ENCODE data around the gene ANKRD50.

Gene ANKRD50

DNA sequence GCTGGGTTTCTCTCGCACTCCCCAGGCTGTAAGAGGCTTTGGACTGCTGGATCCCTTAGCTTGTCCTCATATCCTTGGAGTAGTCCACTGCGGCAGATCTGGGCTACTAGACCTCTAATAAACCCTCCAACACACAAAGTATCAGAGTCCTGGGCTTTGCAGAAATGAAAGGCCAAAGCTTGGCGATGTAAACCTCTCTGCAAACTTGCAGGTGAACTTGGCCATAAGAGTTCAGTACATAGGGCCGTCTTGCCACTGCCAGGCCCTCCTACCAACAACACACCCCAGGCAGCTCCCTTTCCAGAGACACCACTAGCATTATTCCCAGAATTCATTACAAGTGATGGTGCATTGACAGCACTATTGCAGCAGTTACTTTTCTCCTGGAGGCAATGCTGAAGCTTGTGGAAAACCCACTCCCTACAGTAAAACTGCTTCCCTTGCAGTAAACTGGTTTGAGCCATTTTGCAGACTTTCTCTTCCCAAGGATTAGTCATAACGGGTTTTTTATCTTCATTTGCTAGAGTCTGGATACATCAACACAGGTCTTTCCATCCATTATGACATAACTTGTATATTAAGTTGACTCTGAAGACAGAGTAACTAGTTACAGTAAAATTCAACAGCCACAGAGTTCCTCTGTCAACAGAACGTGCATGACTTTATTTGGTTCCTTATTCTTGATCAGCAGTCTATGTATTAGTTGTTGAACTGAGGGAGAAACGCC lies 2.4 kb downstream of the ANKRD50 start:
- no peak for DNase-seq

GRCh38 chr4:124708517-124709300 lies 3.8 kb downstream of the ANKRD50 start:
- DNase-seq: no peak

DNA sequence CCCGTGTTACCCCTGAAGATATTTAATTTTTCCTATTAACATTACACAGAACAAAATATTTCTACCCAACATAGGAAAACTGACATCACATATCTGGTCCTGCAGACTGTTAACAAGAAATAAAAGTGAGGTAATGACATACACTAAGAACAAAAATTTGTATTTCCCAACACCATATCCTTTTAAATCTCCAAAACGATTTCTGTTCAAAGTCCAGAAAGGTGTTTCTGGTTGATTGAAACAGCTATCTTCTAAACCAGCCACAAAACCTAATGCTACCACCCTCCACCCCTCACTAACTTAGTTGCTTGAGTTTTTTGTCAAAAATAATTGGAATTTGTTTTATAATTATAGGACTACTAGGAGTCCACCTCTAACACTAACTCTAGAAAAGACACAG lies 7.1 kb downstream of the ANKRD50 start:
- DNase-seq: no peak

- no peak for DNase-seq
Observed at GRCh38 chr4:124703154-124703553, 9.4 kb downstream of the ANKRD50 start.

DNA sequence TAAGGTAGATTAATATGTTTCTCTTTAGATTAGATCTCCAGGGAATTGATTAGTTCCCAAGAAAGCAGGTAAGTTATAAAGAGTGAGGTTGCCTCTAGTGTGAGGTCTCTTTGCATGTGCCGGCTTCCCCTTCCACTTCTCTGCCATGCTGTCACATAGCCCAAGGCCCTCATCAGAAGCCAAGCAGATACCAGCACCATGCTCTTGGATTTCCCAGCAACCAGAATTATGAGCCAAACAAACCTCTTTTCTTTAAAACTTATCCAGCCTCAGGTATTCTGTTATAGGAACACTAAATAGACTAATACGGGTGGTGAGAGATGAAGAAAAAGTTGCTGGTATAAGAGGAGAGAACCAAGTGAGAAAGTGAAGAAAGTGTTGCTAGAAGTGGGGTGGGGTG lies 15.1 kb downstream of the ANKRD50 start:
- DNase-seq: no peak

DNA sequence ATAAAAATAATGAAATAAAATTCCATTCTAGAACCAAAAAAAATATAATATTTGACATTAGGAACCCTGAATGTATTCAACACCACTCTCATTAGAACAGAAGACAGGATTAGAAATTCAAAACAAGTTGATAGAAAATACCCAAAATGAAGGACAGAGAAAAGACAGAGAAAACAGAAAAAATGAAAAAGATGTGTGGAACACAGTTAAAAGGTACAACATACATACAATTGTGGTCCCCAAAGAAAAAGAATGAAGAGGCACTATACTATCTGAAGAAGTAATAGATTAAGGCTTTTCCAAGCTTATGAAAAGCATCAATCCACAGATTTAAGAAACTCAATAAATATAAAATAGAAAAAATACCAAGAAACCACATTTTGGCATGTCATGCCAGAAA lies 16.4 kb downstream of the ANKRD50 start:
- DNase-seq: no peak

DNA sequence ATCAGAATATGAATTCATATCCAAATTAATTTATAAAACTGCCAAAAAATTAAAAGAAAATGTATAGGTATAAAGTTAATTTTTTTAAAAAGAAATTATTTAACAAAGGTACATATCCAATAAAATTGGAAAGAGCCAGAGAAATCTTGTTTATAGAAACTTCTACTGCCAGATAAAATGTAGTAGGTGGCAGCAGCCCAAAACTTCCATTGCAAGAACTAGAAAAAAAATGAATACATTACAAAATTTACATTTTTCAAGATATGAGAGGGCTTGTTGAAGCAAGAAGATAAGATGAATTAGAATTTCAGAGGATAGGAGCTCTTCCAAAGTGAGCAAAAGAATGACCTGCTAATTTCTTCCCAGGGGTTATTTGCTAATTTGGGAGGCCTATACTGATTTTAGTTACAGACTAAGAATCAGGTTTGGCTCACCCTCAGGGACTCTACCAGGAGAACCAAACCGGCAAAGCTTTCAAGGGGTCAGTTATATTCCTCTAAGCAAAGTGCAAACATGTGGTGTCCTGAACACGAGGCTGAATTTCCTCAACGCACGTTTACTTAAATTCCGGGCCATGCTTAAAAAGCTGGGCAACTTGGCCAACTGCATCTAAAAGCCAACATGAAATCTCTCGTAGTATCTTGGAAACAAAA lies 17.5 kb downstream of the ANKRD50 start:
- no peak for DNase-seq

DNA sequence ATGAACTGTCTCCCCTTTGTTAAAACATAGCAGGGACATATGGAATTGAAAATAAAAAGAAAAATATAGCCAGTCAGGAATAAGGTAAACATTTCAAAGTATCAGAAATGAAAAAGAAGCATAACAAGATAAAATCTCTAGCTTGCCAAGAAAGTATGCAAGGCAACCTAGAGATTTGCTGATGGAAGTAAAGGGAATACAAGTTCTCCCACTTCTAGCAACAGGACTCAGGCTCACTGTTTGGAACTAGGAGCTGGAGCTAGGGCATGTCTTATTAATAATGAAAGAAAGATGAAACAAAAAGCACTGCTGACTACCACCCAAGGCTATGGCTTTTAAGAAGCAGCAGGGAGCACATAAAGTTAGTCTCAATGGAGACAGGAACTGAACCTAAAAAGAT lies 18.2 kb downstream of the ANKRD50 start:
- no peak for DNase-seq

- DNase-seq: no peak
Observed at GRCh38 chr4:124691801-124692200, 20.7 kb downstream of the ANKRD50 start.

DNA sequence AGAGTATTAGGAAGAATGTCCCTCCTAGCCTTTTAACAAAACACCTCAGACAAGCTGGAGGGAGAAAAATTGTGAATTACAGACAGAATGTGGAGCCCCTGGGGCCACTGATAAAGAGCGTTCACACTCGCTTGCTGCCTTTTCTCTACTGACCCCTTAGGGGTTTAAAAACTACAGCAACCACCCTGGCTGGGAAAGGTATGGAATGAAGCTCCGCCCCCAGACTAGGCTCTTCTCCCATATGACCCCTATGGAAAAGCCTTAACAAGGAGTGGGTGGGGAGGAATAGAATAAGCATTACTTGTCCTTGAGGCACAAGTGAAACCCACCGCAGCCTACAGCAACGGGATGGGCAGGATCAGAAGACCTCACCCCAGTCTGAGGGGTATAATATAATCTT lies 26.3 kb downstream of the ANKRD50 start:
- DNase-seq: no peak

DNA sequence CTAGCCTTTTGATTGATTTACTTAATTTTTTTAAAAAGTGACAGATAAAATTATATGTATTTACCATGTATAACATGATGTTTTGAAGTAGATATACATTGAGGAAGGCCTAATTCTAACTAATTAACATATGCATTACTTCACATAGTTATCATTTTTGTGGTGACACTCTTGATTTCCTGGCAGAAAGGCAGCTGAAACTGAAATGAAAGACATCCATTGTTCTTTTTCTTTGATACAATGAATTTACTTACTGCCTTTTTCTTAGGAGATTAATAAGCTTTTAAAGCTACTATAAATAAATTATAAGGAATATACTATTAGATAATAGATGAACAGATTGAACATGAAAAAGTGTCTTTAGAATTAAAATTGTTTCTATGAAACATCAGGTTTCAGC lies 26.7 kb downstream of the ANKRD50 start:
- DNase-seq: no peak

DNA sequence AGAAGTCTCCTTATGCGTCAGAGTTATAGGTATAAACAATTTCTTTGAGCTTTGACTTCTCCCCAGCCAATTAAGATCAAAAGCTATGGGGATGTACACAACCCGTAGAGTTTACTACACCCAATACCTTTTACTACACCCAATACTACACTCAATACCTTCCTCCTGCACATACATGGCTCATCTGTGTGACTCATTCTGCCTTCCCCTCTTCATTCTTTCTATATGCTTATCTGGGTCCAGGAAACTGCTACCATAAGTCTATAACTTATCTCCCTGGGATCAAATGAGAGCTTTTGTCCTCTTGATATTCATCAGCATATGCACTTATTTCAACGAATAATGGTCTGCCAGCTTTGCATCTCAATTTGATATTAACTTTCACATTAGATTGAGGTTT lies 28.2 kb downstream of the ANKRD50 start:
- no peak for DNase-seq

GRCh38 chr4:124682384-124682783 lies 30.1 kb downstream of the ANKRD50 start:
- no peak for DNase-seq

DNA sequence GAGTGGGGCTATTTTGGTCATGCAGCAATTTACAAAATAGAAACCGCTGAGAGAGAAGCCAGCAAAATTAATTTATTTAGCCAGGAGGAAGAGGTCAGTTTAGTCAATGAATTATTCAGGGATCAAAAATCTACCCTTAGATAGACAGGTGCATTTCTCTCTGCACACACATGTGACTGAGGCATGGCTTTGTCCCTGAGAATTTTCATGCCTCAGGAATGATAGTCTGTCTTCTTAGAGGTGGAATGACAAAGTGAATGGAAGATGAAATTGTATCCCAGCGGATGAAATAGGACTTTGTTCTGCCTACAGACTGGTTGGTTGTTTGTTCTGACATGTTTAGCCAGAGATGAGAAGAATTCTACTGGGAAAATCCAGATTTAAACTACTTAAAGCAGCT lies 46.0 kb downstream of the ANKRD50 start:
- DNase-seq: no peak

GRCh38 chr4:124658795-124659194 lies 53.7 kb downstream of the ANKRD50 start:
- DNase-seq: no peak

DNA sequence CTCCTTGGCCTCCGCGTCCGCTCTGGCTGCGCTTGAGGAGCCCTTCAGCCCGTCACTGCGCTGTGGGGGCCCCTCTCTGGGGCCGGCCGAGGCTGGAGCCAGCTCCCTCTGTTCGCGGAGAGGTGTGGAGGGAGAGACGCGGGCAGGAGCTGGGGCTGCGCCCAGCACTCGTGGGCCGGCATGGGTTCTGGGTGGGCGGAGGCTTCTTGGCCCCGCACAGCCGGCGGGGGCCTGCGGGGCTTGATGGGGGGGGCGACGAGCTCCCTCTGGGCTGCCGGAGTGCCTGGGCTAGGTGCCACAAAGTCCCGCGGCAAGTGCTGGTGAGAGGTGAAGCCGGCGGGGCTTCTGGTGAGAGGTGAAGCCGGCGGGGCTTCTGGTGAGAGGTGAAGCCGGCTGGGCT lies 61.9 kb downstream of the ANKRD50 start:
- DNase-seq: no peak

- no peak for DNase-seq
Observed at GRCh38 chr4:124647599-124647998, 64.9 kb downstream of the ANKRD50 start.

GRCh38 chr4:124644621-124645020 lies 67.9 kb downstream of the ANKRD50 start:
- no peak for DNase-seq

- no peak for DNase-seq
Observed at GRCh38 chr4:124642846-124643245, 69.7 kb downstream of the ANKRD50 start.

DNA sequence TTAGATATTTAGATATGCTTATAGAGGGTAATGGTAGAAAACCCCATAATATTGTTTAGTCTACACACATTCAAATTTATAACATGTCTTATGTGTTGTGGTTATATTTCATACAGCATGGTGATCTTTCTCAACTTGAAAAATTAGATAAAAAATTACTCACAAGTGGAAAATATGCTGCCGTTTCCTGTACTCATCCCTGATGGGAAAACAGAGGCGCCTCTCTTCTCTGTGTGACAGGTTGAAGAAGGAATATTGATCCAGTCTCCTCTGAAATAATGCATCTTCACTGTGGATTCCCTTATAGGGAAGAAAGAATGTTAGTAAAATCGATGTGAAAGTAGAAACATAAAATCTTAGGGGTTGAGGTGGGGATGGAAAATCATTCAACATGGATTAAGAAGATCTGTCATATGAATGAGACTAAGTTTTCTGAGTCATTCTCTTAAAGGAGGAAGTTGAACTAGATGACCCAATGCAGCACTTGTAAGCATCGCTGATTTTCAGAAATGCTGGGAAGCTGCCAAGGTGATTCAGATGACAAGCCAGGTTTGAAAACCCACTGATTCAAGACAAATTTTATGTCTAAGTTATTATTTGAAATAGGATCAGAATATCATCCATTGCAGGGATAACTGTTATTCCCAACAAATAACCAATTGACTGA lies 70.7 kb downstream of the ANKRD50 start:
- DNase-seq: no peak

DNA sequence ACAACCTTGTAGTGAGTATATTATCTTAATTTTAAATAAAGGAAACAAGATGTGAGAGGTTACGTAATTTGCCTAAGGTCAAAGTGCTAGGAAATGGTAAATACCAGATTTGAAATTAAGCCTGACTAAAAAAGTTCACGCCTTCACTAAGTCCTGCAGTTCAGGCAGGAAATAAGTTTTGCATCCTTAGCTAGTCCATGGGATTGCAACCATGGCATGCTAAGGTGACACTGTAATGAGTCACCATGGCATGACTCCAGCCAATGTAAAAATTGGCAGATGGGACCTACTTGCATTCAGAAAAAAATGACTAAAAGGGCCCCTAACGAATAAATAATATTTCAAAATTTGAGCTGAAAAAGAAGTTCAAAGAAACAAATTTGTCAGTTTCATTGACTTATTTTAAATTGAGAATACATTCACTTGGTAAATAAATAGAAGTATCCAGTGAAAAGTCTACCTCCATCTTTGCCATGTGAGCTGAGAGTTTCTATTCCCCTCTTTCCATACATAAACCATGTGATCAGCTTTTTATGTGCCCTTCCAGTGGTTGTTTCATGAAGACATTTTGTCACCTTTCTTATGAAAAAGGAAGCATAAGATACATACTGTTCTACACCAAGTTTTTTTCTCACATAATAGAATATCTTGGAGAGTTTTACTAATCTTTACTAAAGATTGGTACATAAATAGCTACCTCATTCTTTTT lies 72.4 kb downstream of the ANKRD50 start:
- DNase-seq: no peak

DNA sequence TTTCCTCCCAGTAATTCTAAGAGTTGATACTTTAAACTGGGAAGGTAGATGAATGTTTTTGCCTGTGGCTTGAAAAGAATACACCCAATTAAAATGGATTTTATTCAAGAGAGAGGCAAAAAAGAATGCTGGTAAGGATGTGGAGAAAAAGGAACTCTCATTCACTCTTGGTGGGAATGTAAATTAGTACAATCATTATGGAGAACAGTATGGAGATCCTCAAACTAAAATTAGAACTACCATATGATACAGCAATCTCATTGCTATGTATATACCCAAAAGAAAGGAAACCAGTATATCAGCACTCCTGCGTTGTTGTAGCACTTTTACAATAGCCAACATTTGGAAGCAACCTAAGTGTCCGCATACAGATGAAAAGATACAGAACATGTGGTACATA lies 75.2 kb downstream of the ANKRD50 start:
- DNase-seq: no peak

- DNase-seq: no peak
Observed at GRCh38 chr4:124636788-124637187, 75.7 kb downstream of the ANKRD50 start.
